ENCODE measurements around the gene RERG. TPM values are rescaled to one million over a fixed set of nuclear protein-coding genes. Genes with fewer than 3 reads are reported as not detected.

RERG gene
- polyA plus RNA-seq, 1 donor from 2014 or later = 0.87 TPM

- Histone ChIP-seq H4K20me1 (ENCODE audit: insufficient read depth) (no peaks in the 10 kb centered on the region), H3K9me3 (ENCODE audit: low read length) (no peaks in the 10 kb centered on the region)
These were observed 44.7 kb upstream of the RERG start for GRCh38 chr12:15265875-15266274.

GRCh38 chr12:15256761-15257160 is 35.5 kb upstream of the RERG start:
- Histone ChIP-seq H3K27me3 (ENCODE audit: insufficient read depth, low read depth, low read length) (no peaks in the 10 kb centered on the region), H4K20me1 (ENCODE audit: insufficient read depth) (no peaks in the 10 kb centered on the region), H3K79me2 (replicated peaks; ENCODE audit: insufficient read depth, low read length) (no peaks in the 10 kb centered on the region), H3K27ac (ENCODE audit: low read length) (no peak overlapping the region), H3F3A (ENCODE audit: insufficient read depth, low read length, poor library complexity, severe bottlenecking) (no peaks in the 10 kb centered on the region), H2AFZ (ENCODE audit: low read depth, low read length) (no peak overlapping the region), H3K9me3 (ENCODE audit: low read length) (no peaks in the 10 kb centered on the region), H3K9ac (ENCODE audit: low read length) (no peak overlapping the region), H3K36me3 (ENCODE audit: insufficient read depth, low read length) (no peaks in the 10 kb centered on the region), H3K4me2 (ENCODE audit: low read length) (no peak overlapping the region), H3K9me2 (ENCODE audit: insufficient read depth, low read length) (no peaks in the 10 kb centered on the region), H3K4me3 (ENCODE audit: low read length) (no peak overlapping the region)
- TF ChIP-seq RAD21 (conservative IDR thresholded peaks at IDR 0.05) (no peak), MXI1 (conservative IDR thresholded peaks at IDR 0.05; ENCODE audit: poor library complexity, severe bottlenecking) (no peak)
- TF ChIP-seq, protein P1, sequence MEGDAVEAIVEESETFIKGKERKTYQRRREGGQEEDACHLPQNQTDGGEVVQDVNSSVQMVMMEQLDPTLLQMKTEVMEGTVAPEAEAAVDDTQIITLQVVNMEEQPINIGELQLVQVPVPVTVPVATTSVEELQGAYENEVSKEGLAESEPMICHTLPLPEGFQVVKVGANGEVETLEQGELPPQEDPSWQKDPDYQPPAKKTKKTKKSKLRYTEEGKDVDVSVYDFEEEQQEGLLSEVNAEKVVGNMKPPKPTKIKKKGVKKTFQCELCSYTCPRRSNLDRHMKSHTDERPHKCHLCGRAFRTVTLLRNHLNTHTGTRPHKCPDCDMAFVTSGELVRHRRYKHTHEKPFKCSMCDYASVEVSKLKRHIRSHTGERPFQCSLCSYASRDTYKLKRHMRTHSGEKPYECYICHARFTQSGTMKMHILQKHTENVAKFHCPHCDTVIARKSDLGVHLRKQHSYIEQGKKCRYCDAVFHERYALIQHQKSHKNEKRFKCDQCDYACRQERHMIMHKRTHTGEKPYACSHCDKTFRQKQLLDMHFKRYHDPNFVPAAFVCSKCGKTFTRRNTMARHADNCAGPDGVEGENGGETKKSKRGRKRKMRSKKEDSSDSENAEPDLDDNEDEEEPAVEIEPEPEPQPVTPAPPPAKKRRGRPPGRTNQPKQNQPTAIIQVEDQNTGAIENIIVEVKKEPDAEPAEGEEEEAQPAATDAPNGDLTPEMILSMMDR (IDR thresholded peaks at IDR 0.05; ENCODE audit: poor library complexity, severe bottlenecking) = no peak
- TF ChIP-seq, protein P2, sequence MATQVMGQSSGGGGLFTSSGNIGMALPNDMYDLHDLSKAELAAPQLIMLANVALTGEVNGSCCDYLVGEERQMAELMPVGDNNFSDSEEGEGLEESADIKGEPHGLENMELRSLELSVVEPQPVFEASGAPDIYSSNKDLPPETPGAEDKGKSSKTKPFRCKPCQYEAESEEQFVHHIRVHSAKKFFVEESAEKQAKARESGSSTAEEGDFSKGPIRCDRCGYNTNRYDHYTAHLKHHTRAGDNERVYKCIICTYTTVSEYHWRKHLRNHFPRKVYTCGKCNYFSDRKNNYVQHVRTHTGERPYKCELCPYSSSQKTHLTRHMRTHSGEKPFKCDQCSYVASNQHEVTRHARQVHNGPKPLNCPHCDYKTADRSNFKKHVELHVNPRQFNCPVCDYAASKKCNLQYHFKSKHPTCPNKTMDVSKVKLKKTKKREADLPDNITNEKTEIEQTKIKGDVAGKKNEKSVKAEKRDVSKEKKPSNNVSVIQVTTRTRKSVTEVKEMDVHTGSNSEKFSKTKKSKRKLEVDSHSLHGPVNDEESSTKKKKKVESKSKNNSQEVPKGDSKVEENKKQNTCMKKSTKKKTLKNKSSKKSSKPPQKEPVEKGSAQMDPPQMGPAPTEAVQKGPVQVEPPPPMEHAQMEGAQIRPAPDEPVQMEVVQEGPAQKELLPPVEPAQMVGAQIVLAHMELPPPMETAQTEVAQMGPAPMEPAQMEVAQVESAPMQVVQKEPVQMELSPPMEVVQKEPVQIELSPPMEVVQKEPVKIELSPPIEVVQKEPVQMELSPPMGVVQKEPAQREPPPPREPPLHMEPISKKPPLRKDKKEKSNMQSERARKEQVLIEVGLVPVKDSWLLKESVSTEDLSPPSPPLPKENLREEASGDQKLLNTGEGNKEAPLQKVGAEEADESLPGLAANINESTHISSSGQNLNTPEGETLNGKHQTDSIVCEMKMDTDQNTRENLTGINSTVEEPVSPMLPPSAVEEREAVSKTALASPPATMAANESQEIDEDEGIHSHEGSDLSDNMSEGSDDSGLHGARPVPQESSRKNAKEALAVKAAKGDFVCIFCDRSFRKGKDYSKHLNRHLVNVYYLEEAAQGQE (IDR thresholded peaks at IDR 0.05; ENCODE audit: borderline replicate concordance) = no peak

More at GRCh38 chr12:15265875-15266274, 44.7 kb upstream of the RERG start:
- Histone ChIP-seq H3K27me3 (ENCODE audit: insufficient read depth, low read depth, low read length) (no peaks in the 10 kb centered on the region), H3F3A (ENCODE audit: insufficient read depth, low read length, poor library complexity, severe bottlenecking) (no peaks in the 10 kb centered on the region), H3K9ac (ENCODE audit: low read length) (no peak overlapping the region), H3K79me2 (replicated peaks; ENCODE audit: insufficient read depth, low read length) (no peaks in the 10 kb centered on the region), H3K27ac (ENCODE audit: low read length) (no peak overlapping the region), H3K4me2 (ENCODE audit: low read length) (no peak overlapping the region), H3K9me2 (ENCODE audit: insufficient read depth, low read length) (no peaks in the 10 kb centered on the region), H2AFZ (ENCODE audit: low read depth, low read length) (no peak overlapping the region), H3K4me3 (ENCODE audit: low read length) (no peak overlapping the region), H3K36me3 (ENCODE audit: insufficient read depth, low read length) (no peaks in the 10 kb centered on the region)
- TF ChIP-seq POLR2AphosphoS5 (IDR thresholded peaks at IDR 0.05) (no peak), EP300 (conservative IDR thresholded peaks at IDR 0.05; ENCODE audit: poor library complexity, severe bottlenecking) (no peak)

GRCh38 chr12:15253990-15254389 is 32.8 kb upstream of the RERG start:
- H3K9ac ChIP-seq (ENCODE audit: low read length) = no peak overlapping the region
- TF ChIP-seq EP300 (conservative IDR thresholded peaks at IDR 0.05; ENCODE audit: poor library complexity, severe bottlenecking) = no peak
- TF ChIP-seq MXI1 (conservative IDR thresholded peaks at IDR 0.05; ENCODE audit: poor library complexity, severe bottlenecking) = no peak
- no peak for TF ChIP-seq RAD21 (conservative IDR thresholded peaks at IDR 0.05)
- no peak for TF ChIP-seq EZH2 (IDR thresholded peaks at IDR 0.05; ENCODE audit: borderline replicate concordance, insufficient read depth, low read length, poor library complexity, severe bottlenecking)
- TF ChIP-seq, protein P1 (IDR thresholded peaks at IDR 0.05; ENCODE audit: poor library complexity, severe bottlenecking) = no peak
- no peak for TF ChIP-seq POLR2AphosphoS5 (IDR thresholded peaks at IDR 0.05)
- TF ChIP-seq SMC3 (conservative IDR thresholded peaks at IDR 0.05; ENCODE audit: poor library complexity) = no peak
- no peak for TF ChIP-seq TAF1 (IDR thresholded peaks at IDR 0.05; ENCODE audit: low read depth)
- TF ChIP-seq, protein P2 (IDR thresholded peaks at IDR 0.05; ENCODE audit: borderline replicate concordance) = no peak
- no peak overlapping the region for H3K4me2 ChIP-seq (ENCODE audit: low read length)
- H2AFZ ChIP-seq (ENCODE audit: low read depth, low read length) = no peak overlapping the region
- no peaks in the 10 kb centered on the region for H3K36me3 ChIP-seq (ENCODE audit: insufficient read depth, low read length)
- H4K20me1 ChIP-seq (ENCODE audit: insufficient read depth) = no peaks in the 10 kb centered on the region
- H3K27me3 ChIP-seq (ENCODE audit: insufficient read depth, low read depth, low read length) = no peaks in the 10 kb centered on the region
- no peak overlapping the region for H3K4me3 ChIP-seq (ENCODE audit: low read length)
- H3K9me2 ChIP-seq (ENCODE audit: insufficient read depth, low read length) = no peaks in the 10 kb centered on the region
- H3F3A ChIP-seq (ENCODE audit: insufficient read depth, low read length, poor library complexity, severe bottlenecking) = no peaks in the 10 kb centered on the region
- H3K9me3 ChIP-seq (ENCODE audit: low read length) = no peaks in the 10 kb centered on the region
- no peaks in the 10 kb centered on the region for H3K79me2 ChIP-seq (replicated peaks; ENCODE audit: insufficient read depth, low read length)
- no peak overlapping the region for H3K27ac ChIP-seq (ENCODE audit: low read length)

Data from neural cell (in vitro differentiated cells).